ENCODE data around the gene STK39. TPM values are rescaled to one million over a fixed set of nuclear protein-coding genes. Genes with fewer than 3 reads are reported as not detected.

Gene STK39
- total RNA-seq, 6 experiments from 2014 or later, result 0.29 to 1.2 (median 0.60) TPM

GRCh38 chr2:168090366-168091135, 156.8 kb downstream of the STK39 start:
- ATAC-seq (no peak), DNase-seq (no peak)
- Histone ChIP-seq H3K4me3 (no peak overlapping the region), H3K27ac (no peak overlapping the region), H3K9me3 (no peaks in the 10 kb centered on the region), H3K27me3 (no peaks in the 10 kb centered on the region), H3K36me3 (no peaks in the 10 kb centered on the region), H3K4me1 (no peaks in the 10 kb centered on the region)
- TF ChIP-seq POLR2A (IDR thresholded peaks at IDR 0.05), result no peak
- TF ChIP-seq, protein P1, sequence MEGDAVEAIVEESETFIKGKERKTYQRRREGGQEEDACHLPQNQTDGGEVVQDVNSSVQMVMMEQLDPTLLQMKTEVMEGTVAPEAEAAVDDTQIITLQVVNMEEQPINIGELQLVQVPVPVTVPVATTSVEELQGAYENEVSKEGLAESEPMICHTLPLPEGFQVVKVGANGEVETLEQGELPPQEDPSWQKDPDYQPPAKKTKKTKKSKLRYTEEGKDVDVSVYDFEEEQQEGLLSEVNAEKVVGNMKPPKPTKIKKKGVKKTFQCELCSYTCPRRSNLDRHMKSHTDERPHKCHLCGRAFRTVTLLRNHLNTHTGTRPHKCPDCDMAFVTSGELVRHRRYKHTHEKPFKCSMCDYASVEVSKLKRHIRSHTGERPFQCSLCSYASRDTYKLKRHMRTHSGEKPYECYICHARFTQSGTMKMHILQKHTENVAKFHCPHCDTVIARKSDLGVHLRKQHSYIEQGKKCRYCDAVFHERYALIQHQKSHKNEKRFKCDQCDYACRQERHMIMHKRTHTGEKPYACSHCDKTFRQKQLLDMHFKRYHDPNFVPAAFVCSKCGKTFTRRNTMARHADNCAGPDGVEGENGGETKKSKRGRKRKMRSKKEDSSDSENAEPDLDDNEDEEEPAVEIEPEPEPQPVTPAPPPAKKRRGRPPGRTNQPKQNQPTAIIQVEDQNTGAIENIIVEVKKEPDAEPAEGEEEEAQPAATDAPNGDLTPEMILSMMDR (IDR thresholded peaks at IDR 0.05), result no peak
- WGBS (ENCODE audit: insufficient coverage, low coverage, low lambda C conversion rate, missing lambda C conversion rate), result 63% methylated on average over 6 of the region's 8 CpGs
- intact Hi-C loops (cut with DNase I), result no loop called here

DNA sequence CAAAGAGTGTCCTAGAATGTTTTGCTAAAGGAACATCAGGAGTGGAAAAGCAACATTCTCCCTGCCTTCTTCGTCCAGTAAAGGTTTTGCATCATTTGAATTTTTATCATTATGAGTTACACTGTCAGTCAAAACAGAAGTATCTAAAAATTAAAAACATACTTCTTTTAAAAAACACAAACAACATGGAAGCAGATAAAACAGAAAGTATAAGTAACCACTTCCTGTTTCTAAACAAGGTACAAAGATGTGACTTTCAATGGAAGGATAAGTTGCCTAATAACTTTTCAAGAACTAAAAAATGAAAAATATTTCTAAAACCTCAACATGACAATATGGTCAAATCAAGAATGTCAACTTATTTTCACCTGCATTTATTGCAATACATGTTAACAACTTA, 158.2 kb downstream of the STK39 start:
- ATAC-seq, result no peak
- Histone ChIP-seq H3K9me3 (no peaks in the 10 kb centered on the region), H3K4me3 (no peak overlapping the region), H3K4me1 (no peaks in the 10 kb centered on the region), H3K27me3 (no peaks in the 10 kb centered on the region), H3K27ac (no peak overlapping the region), H3K36me3 (no peaks in the 10 kb centered on the region)
- DNase-seq, result no peak
- intact Hi-C loops (cut with DNase I), result no loop called here
- no peak for TF ChIP-seq POLR2A (IDR thresholded peaks at IDR 0.05)
- TF ChIP-seq, protein P1 (IDR thresholded peaks at IDR 0.05), result no peak
- WGBS (ENCODE audit: insufficient coverage, low coverage, low lambda C conversion rate, missing lambda C conversion rate), result 60% methylated on average over 1 of the region's 1 CpG

DNA sequence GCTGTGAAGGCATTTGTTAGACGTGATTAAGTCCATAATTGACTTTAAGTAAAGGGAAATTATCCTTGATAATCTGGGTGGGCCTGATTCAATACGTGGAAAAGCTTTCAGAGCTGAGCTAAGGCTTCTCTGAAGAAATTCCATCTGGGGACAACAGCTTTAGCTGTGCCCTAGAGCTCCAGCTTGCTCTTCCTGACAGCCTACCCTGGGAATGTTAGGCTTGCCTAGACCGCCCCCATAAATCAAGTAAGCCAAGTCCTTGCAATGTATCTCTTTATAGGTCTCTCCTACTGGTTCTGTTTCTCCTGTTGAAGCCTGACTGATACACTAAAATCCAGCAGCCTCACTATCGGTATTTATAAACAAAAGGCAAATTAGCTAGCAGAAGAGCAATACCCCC, 160.0 kb downstream of the STK39 start:
- Histone ChIP-seq H3K36me3 (no peaks in the 10 kb centered on the region), H3K9me3 (no peaks in the 10 kb centered on the region), H3K4me1 (no peaks in the 10 kb centered on the region), H3K4me3 (no peak overlapping the region), H3K27ac (no peak overlapping the region), H3K27me3 (no peaks in the 10 kb centered on the region)
- ATAC-seq (no peak), DNase-seq (no peak)
- intact Hi-C loops (cut with DNase I), result no loop called here
- TF ChIP-seq, protein P1 (IDR thresholded peaks at IDR 0.05), result no peak
- no peak for TF ChIP-seq POLR2A (IDR thresholded peaks at IDR 0.05)
- WGBS (ENCODE audit: insufficient coverage, low coverage, low lambda C conversion rate, missing lambda C conversion rate), result 51% methylated on average over 3 of the region's 4 CpGs

DNA sequence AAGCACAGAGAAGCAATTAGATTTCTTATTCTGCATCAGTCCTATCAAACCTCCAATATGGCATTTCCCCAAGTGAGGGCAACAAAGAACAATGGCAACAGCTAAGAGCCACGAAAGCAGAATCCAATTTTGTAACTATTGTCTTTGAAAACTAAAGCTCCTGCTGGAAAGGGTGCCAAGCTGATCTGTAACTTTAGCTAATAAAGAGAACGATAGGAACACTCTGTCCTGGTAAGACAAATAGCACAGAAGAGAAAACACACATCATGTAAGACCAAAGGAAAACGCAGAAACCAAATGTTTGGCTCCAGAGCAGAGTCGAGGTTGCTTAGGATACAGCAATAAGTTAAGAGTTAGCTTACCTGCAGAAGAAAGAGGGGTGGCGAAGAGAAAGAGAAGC, 160.5 kb downstream of the STK39 start:
- no peaks in the 10 kb centered on the region for H3K4me1 ChIP-seq
- no peak for TF ChIP-seq POLR2A (IDR thresholded peaks at IDR 0.05)
- TF ChIP-seq, protein P1 (IDR thresholded peaks at IDR 0.05), result no peak
- ATAC-seq (no peak), DNase-seq (no peak)
- 42% methylated on average over 5 of the region's 5 CpGs for WGBS (ENCODE audit: insufficient coverage, low coverage, low lambda C conversion rate, missing lambda C conversion rate)
- no peaks in the 10 kb centered on the region for H3K27me3 ChIP-seq
- no peak overlapping the region for H3K27ac ChIP-seq
- H3K9me3 ChIP-seq, result no peaks in the 10 kb centered on the region
- H3K4me3 ChIP-seq, result no peak overlapping the region
- no peaks in the 10 kb centered on the region for H3K36me3 ChIP-seq
- intact Hi-C loops (cut with DNase I), result no loop called here

Measured in right lobe of liver (tissue), 6 donors.